GM19455 (cell line): ENCODE results near the gene DNAJA3.

Source experiments
- ATAC-seq: cut with Tn5 transposase; IDR thresholded peaks from one replicate; pipeline ENCODE4 v1.9.1; 2021; ENCODE audit not compliant: unreplicated experiment

DNAJA3 gene

DNA sequence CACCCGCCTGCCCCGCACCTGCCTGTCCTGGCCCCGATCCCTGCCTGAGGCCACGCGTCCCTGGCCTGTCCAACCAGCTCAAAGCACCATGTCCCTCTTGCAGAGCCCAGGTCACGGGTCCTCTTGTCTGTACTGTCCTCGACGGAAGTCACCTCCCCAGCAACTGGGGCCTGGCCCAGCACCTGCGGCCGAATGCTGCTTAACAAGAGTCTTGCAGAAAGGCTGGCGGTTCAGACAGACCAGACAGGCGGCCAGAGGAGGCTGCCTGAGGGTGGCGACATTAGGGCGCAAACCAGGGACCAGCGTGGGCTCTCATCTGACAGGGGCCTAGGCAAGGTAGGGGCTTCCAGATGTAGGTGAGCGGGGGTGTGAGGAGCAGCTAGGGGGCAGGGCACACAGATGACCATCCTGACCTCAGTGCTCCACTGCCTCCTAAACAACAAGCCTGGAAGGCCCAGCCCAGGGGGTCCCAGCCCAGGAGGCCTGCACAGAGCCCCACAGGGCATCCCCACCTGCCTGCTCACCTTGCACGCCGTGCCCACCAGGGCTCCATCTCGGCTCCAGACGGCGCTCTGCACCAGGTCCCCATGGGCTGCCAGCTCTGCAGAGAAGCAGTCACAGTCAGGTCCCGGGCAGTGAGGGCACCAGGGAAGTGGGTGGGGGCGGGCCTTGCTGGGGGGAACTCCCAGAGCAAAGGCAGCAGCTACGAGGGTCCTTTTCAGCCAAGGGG is 20.5 kb upstream of the DNAJA3 start:
- ATAC-seq, result no peak

DNA sequence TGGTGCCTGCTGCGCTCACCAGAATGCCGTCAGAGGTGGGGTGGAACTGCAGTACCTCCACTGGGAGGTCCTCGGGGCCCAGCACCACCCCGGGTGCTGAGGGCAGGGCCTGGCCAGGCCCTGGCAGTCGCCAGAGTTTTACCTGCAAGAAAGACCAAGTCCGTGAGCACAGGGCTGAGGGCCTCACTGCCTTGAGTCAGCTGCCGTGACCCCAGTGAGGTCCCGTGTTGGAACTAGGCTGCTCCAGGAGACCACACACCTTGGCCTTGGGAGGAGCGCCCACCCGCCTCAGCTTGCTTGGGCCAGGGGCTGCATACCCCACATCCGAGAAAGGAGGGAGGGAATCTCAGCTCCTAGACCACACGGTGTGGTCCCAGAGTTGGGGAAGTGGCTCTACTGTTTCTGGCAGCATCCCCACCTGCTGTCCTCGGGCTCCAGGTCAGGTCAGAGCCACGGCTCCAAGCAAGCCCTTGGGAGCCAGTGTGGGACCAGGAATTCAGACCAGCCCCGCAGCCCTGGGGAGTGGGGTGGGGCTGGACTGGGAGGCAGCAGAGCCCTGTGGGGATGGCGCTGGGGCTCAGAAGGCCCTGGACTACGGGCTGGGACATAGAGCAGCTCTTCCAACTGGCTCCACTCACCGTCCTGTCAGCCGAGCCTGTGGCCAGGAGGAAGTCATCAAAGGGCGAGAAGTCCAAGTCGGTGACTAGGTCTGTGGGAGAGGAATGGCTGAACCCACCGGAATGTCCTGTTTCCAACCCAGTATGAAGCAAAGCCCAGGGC is 17.9 kb upstream of the DNAJA3 start:
- ATAC-seq, result no peak

DNA sequence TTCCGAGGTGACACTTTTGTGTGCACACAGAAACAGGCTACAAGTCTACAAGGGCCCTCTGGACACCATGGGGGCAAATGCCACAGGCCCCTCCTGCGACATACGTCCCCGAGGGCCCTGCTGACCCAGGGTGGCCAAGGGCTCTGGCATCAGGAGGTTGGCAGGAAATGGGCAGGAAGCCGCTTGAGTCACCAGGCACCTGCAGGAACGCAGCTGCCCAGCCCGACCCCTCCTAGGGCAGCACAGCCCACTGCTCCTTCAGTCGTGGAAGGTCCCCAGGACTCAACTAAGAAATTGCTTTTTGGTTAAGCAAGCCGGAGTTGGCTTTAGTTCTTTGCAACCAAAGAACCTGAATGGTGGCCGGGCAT is 17.4 kb upstream of the DNAJA3 start:
- no peak for ATAC-seq

DNA sequence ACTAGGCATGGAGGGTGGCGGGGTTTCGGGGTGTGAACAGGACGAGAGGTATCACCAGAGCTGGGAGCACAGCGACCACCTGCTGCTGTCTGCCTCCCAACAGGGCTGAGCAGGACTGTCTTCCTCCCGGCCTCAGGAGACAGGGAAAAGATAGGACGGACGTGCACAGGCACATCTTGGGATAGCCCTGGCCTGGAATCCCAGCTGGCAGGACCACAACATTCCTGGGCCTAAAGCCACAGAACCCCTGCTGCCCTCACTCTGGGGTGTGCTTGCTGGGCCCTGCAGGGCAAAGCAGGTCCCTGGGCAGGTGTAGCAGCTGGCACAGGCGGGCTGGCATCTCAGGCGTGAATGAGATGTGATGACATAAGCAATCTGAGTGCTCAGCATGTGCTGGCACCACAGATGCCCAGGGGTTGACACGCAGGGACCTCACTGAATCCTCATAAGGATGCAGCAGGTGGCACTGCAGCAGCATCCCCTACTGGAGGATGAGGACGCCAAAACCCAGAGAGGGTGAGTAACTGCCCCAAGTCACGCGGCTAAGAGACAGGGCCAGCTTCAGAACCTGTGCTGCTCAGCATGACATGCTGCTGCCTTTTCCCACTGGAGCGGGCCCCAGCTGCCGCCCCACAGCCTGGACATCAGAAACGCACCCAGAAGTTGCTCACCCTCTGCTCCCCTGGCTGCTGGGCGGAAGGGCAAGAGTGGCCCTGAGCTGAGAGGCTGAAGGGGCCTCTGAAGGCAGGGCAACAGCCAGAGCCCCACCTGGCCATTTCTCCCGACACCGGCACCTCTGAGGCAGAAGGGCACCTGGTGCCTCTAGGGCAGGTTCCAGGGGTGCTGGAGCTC is 16.4 kb upstream of the DNAJA3 start:
- ATAC-seq, result no peak

DNA sequence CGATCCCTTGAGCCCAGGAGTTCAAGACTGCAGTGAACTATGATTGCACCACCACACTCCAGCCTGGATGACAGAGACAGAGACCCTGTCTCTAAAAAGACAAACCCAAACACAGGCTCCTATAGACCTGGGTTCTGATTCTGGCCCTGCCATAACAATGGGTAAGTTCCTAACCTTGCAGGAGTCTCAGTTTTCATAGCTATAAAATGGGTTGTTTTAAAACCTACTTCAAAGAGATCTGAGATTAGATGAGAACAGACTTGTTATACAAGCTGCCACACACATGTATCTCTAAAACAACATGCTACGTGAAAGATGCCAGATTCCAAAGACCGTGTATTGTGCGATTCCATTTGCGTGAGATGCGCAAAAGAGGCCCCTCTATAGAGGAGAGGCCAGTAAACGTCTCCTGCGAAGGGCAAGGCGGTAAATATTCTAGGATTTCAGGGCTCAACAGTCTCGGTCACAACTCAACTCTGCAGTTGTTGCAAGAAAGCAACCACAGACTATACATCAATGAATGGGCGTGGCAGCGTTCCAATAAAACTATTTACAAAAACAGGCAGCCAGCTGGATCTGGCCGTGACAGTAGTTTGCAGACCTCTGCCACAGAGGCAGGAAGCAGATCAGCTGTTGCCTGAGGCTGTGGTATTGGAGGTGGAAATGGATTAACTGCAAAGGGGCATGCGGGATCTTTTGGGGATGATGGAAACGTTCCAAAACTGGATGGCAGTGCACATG is 15.2 kb upstream of the DNAJA3 start:
- no peak for ATAC-seq

DNA sequence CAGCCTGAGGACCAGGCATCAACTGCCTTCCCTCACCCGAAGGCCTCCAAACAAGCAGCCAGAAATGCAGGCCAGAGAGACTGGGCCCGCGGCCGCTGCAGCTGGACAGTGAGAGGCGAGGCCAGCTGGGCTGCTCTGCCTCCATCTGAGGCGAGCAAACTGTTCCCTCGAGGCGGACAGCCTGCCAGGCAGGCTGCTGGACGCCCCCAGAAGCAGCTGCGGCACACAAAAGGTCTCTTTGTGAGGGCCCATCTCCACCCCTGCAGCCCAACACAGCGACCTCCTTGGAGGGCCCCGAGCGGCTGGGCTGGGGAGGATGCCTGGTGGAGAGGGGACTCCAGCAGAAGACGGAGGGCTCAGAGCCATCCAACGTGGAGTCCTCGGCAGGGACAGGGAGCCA is 14.0 kb upstream of the DNAJA3 start:
- ATAC-seq, result no peak

DNA sequence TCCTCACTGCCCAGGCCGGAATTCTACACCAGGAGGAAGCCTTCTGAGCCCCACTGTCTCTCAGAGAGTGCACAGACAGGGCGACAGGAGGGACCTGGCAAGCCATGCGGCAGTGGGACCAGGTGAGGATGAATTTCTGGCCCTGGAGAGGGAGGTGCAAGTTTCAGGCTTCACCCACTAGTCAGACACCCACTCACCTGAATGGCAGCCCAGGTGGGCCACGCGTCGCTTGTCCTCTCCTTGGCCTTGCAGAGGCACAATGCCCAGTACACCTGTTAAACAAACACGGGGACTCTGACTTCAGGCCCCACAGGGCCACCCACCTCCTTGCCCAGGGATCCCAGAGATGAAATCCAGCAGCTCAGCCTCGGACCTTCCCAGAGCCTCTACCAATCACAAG is 13.5 kb upstream of the DNAJA3 start:
- no peak for ATAC-seq

DNA sequence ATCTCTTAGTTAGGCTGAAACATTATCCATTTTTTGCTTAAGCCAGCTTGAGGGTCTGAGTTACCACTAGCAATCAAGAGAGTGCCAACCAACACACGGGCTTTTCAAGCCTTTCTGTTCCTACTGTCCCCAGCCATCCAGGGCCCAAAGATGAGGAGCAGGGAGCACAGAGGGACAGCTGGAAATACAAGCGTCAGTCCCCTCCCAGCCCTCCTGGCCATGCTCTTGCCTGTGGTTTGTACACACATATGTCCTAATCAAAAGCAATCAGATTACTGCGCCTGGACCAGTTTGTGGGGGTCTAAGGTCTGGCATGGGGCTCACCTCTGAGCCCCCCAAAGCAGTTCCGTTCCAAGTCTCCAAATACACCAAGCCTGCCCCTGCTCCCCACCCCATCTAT is 12.8 kb upstream of the DNAJA3 start:
- no peak for ATAC-seq

DNA sequence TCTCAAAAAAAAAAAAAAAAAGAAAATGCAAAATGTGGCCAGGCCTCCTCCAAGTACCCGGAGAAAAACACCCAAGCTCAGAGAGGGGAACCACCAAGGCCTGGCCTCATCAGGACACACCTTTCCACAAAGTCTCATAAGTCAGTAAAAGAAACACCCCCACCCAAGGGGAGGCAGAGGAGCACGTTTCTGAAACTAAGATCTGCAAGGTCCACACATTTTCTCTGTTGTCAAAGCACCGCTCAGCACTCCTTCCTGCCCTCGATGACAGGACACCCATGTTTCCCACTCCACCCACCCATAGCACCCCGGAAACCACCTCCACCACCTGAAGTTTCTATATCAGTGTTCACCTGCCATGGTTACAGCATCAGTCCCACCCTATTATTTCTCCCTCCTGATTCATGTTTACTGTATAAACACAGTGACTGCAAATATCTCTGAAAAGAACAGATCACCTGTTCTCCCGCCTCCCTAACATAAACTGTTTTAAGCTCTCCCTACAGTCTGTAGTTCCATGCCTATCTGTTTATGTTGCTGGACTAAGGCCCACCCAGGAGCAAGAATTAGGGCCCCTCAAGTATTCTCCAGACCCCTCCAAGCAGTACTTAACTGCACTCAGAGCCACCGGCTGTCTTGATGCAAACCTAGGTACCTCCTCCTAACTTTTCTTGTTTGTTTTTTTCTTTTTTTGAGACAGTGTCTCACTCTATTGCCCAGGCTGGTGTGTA is 11.3 kb upstream of the DNAJA3 start:
- ATAC-seq, result peak; percentile 53

DNA sequence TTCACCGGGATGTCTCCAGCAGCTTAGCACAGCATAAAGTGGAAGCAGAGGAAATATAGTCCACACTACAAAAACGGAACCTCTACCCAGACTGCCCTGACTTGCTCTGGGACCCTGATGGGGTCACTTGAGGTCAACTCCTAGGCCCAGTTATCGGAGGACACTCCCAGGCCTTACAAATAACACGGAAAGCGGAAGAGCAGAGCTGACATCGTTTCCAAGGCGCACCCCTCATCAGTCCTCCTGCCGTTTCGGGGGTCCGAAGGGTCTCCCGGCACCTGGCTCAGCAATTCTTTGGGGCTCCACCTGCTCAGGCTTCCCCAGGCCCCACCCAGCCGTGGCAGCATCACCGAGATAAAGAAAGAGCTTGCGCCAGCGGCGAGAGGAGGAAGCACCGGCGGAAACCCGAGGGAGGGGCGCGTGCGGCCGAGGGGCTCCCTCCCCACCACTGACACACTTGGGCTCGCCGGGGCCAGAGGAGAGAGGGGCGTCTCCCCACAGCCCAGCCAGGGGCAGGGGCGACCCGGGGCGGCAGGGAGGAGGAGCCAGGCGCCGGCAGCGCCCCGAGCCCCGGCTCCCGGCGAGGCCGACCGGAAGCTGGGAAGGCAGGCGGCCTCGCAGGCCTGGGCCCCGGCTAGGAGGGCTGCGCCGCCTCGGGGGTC is 10.0 kb upstream of the DNAJA3 start:
- ATAC-seq, result peak; percentile 9

DNA sequence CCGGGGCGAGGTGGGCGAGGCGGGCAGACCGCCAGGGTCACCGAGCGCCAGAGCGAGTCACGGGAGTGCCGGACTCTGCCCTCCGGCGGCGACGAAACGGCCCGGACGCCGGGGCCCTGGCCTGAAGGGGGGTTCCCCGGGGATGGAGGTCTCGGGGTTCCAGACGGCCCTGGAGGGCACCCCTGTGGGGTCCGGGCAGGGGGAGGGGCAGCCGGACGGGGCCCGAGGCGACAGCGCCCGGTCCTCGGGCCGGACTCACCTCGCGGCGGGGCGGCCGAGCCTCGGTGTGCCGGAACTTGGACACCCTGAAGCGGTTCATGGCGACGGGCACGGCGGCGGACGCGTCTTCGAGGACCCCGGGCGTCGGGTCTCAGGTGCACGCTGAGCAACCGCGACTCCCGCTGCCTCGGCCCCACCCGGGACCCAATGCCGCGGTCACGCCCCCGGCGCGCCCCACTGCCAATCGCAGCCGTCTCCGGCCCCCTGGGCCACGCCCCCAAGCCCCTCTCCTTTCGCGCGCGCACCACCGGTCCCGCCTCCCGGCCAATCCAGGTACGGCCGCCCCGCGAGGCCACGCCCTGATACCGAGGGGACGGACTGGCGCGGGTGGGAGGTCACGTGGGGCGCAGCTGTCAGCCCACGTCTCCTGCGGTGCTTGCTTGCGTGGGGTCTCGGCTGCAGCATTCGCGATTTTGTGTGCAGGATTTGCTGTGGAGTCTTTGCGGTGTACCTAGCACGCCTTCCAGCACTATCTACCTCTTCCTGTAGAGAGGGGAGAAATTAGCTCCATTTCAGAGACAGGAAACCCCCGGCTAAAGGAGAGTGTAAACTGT is 9.3 kb upstream of the DNAJA3 start, which contains the start of gene CORO7:
Gene CORO7, minus strand, starts transcription at position 397 of the 833 bp plus-strand sequence. Its CDS starts 78 bp downstream, at position 319.
- peak; percentile 55 for ATAC-seq

DNA sequence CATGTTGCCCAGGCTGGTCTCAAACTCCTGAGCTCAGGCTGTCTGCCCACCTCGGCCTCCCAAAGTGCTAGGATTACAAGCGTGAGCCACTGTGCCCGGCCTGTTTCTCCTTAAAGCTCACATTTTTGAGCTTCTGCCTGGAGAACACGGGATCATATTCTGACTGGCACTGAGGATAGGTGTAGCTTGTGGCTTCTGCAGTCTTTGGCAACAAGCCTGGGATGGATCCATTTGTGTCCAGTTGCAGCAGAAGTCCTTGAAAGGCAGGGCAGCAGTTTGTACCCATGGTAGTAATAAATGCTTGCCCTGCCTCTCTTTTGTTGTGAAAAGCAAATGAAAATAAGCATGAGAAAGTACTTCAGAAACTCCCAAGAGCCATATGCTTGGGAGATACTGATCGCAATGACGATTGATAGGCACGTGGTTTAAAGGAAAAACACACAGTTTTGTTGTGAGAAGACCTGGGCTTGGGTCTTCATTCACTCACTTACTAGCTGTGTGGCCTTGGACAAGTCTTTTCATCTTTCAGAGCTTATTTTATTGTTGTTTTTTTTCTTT is 6.2 kb upstream of the DNAJA3 start:
- no peak for ATAC-seq

DNA sequence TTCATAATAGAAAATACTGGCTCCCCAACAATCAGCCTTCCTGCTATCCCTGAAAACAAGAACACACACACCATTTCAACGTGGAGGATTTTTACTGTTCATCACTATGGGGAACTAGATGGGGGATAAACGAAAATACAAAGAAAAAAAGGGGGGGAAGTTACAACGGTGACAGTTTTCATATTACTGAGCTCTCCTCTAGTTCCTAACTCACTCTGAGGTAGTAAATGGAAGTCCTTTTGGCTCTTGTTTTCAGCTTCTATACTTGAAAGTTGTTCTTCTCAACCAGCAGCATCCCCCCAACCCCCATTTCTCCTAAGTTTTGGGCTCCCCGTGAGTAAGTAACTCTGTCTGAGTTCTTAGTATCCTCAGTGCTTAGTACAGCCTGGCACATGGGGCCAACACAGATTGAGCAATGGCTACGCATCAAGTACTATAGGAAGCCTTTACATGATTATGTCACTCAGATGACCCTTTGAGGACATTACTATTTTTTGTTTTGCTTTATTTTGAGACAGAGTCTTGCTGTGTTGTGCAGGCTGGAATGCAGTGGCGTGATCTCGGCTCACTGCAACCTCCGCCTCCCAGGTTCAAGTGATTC is 5.1 kb upstream of the DNAJA3 start:
- no peak for ATAC-seq

DNA sequence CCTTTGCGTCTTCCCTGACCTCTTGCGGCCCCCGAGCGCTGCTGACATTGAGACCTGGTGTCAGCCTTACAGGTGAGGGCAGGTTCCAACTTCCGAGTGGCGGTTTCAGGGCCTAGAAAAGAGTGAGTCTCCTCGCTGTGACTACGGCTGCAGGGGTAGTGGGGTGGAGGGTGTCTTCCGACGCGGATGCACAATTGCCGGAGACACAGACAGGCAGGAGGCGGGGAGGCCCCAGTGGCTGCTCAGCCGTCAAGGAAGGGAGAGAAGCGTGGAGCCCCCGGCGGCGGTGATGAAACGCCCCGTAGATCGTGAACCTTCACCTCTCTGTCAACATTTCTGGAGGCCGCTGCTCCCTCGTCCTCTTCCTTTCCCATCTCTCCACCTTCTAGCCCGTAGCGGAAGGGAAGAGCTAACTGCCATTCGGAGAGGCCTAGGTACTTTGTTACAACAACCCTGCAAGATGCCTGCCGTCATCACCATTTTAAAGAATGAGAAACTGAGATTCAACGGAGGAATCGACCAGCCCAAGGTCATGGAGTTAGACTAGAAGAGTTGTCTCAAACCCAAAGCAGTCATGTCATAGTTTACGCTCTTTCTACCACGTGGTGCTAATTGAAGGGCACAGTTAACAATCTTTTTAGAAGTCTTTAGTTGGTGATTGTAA is 485 bp downstream of the DNAJA3 start:
- peak; percentile 40 for ATAC-seq

DNA sequence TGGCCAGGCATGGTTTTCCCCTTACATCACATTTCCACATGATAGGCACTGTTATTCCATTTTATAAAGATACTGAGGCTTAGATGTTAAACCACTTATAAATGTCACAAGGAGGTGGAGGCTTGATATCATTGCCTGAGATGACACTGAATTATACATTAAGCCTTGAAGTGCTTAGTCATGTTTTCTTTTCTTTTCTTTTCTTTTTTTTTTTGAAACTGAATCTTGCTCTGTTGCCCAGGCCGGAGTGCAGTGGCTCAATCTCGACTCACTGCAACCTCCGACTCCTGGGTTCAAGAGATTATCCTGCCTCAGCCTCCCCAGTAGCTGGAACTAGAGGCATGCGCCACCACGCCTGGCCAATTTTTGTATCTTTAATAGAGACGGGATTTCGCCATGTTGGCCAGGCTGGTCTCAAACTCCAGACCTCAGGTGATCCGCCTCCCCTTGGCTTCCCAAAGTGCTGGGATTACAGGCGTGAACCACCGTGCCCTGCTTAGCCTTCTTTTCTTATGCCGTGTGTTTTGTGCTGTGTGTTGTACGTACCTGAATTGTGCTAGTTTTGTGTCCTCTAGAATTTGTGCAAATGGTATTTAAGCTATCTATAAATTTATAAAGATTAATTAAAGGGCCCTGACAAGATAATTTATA is 1.2 kb downstream of the DNAJA3 start:
- ATAC-seq, result no peak

DNA sequence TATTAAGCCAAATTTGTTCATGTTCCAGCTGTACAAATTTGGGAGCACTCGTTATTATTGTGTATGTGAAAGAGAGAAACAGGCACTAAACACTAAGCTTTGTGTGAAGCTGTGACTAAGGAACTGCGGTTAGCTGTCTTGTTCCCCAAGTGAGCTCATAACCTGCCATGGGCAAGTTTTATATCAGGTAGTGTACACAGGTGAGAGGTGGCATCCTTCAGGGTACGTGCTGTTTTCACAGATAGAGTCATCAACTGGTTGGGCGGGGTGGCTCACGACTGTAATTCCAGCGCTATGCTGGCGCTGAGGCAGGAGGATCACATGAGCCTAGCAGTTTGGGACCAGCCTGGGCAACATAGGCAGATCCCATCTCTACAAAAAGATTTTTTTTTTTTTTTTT is 2.8 kb downstream of the DNAJA3 start:
- no peak for ATAC-seq

DNA sequence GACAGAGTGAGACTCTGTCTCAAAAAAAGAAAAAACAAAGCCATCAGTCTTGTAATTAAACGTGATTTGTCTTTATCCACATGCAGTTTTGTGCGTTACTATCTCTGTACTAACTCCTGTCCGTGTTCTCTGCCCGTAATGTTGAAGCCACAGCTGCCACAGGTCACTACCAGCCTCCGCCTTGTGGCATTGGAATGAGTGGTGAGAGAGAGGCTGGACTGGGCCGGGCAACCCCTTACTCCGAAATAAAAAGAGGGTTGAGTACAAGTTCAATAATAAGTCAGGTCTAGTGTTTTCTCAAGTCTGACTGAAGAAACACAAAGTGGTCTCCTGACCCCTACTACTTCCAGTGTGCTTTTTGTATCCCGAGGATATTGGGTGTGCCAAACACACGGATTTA is 5.4 kb downstream of the DNAJA3 start:
- ATAC-seq, result no peak
